HepG2 (cell line): ENCODE data around the gene ZNF184. TPM values are rescaled to one million over a fixed set of nuclear protein-coding genes. Genes with fewer than 3 reads are reported as not detected.
A peak's percentile ranks its signal among the peaks of the same experiment; 100 is the strongest.

Experiments
- CENPX ChIP-seq: sonication (generic); formaldehyde crosslinking; IDR thresholded peaks from 2 replicates; pipeline ENCODE4 v1.9.0; 2021; ENCODE audit warnings: mild to moderate bottlenecking, missing genetic modification reagents, moderate library complexity
- DPF2 ChIP-seq: sonication (generic); formaldehyde crosslinking; IDR thresholded peaks from 2 replicates; pipeline ENCODE4 v1.4.0; 2020; ENCODE audit warnings: mild to moderate bottlenecking, low read depth, missing genetic modification reagents, borderline replicate concordance
- FOXK2 ChIP-seq: fragments of 450-650 bp; IDR thresholded peaks from 2 replicates; pipeline ENCODE4 v1.6.1; 2016
- HNRNPUL1 ChIP-seq: fragments of 200-400 bp; formaldehyde crosslinking; IDR thresholded peaks from 2 replicates; pipeline ENCODE4 v1.6.1; 2017; ENCODE audit warnings: low read depth, mild to moderate bottlenecking, low read length, moderate library complexity
- KLF16 ChIP-seq, 2 experiments: sonication (generic) in 1 of 2; formaldehyde crosslinking in 1 of 2; IDR thresholded peaks; 2 replicates each; pipeline versions ENCODE4 v1.6.1 to v1.8.0; 2016 to 2023; ENCODE audit warnings: missing genetic modification reagents in 2 of 2, missing compliant biosample characterization in 1 of 2
- NBN ChIP-seq: fragments of 450-650 bp; conservative IDR thresholded peaks from 2 replicates; pipeline ENCODE4 v1.6.1; 2017
- NFIC ChIP-seq: IDR thresholded peaks from 2 replicates; pipeline ENCODE4 v1.6.1; 2012; ENCODE audit warnings: mild to moderate bottlenecking, low read length, inconsistent platforms
- PHF5A ChIP-seq: IDR thresholded peaks from one replicate; pipeline ENCODE4 v1.6.1; 2018; ENCODE audit warnings: low read depth, missing genetic modification reagents; ENCODE audit not compliant: unreplicated experiment
- PITX1 ChIP-seq: sonication (generic); formaldehyde crosslinking; IDR thresholded peaks from 2 replicates; pipeline ENCODE4 v1.5.1; 2020; ENCODE audit warnings: mild to moderate bottlenecking, missing genetic modification reagents
- REL ChIP-seq: sonication (generic); formaldehyde crosslinking; conservative IDR thresholded peaks from 2 replicates; pipeline ENCODE4 v1.8.0; 2022; ENCODE audit warnings: mild to moderate bottlenecking, missing genetic modification reagents, moderate library complexity
- SAFB2 ChIP-seq: sonication (generic); formaldehyde crosslinking; IDR thresholded peaks from 2 replicates; pipeline ENCODE4 v1.5.1; 2020; ENCODE audit warnings: missing genetic modification reagents, low read depth, mild to moderate bottlenecking, borderline replicate concordance
- SMARCE1 ChIP-seq: fragments of 450-650 bp; IDR thresholded peaks from 2 replicates; pipeline ENCODE4 v1.6.1; 2017; ENCODE audit warnings: borderline replicate concordance
- SNAPC2 ChIP-seq: sonication (generic); formaldehyde crosslinking; IDR thresholded peaks from 2 replicates; pipeline ENCODE4 v1.8.1; 2022; ENCODE audit warnings: mild to moderate bottlenecking, missing genetic modification reagents
- SRSF1 ChIP-seq: fragments of 200-400 bp; formaldehyde crosslinking; optimal IDR thresholded peaks from 2 replicates; pipeline ENCODE3; 2017; ENCODE audit warnings: mild to moderate bottlenecking, low read depth, low read length, moderate library complexity
- WIZ ChIP-seq: sonication (generic); formaldehyde crosslinking; IDR thresholded peaks from 2 replicates; pipeline ENCODE4 v1.5.1; 2020; ENCODE audit warnings: mild to moderate bottlenecking, missing genetic modification reagents
- ZIK1 ChIP-seq: sonication (generic); formaldehyde crosslinking; IDR thresholded peaks from 2 replicates; pipeline ENCODE4 v1.5.0; 2020; ENCODE audit warnings: mild to moderate bottlenecking, low read depth, missing genetic modification reagents, borderline replicate concordance
- ZMYM3 ChIP-seq: sonication (generic); formaldehyde crosslinking; IDR thresholded peaks from 2 replicates; pipeline ENCODE4 v1.5.1; 2020; ENCODE audit warnings: mild to moderate bottlenecking, missing genetic modification reagents
- ZNF3 ChIP-seq: IDR thresholded peaks from 2 replicates; pipeline ENCODE4 v1.7.0; 2017; ENCODE audit warnings: inconsistent platforms
- ZNF44 ChIP-seq: sonication (generic); formaldehyde crosslinking; IDR thresholded peaks from 2 replicates; pipeline ENCODE4 v1.5.1; 2020; ENCODE audit warnings: mild to moderate bottlenecking, missing genetic modification reagents
- ZNF562 ChIP-seq: sonication (generic); formaldehyde crosslinking; IDR thresholded peaks from 2 replicates; pipeline ENCODE4 v1.8.0; 2022; ENCODE audit warnings: missing genetic modification reagents, borderline replicate concordance
- ZNF772 ChIP-seq: sonication (generic); formaldehyde crosslinking; IDR thresholded peaks from 2 replicates; pipeline ENCODE4 v1.5.0; 2020; ENCODE audit warnings: mild to moderate bottlenecking, missing genetic modification reagents
- ZNF83 ChIP-seq: sonication (generic); formaldehyde crosslinking; IDR thresholded peaks from 2 replicates; pipeline ENCODE4 v1.4.0; 2020; ENCODE audit warnings: missing genetic modification reagents, mild to moderate bottlenecking, borderline replicate concordance
- ZNF891 ChIP-seq: sonication (generic); formaldehyde crosslinking; IDR thresholded peaks from 2 replicates; pipeline ENCODE4 v1.5.0; 2020; ENCODE audit warnings: mild to moderate bottlenecking, missing genetic modification reagents
- polyA plus RNA-seq, 8 experiments: library from polyadenylated mRNA; depleted of rRNA in 3 of 8; stranded (reverse) in 7 of 8; unstranded in 1 of 8; fragments of >200 nt; fragmentation: Illumina TruSeq in 4 of 8; extraction: Trizol in 4 of 8; gene quantifications; 2 replicates each; pipeline versions ENCODE4 v1.2.1 to v1.2.3, GENCODE V29; 2011 to 2016; ENCODE audit warnings: low read depth in 4 of 8, missing spikeins in 1 of 8, mixed read lengths in 1 of 8; ENCODE audit not compliant: insufficient read depth in 1 of 8
- total RNA-seq, 5 experiments: library from RNA; depleted of rRNA; stranded (reverse); fragments of >200 nt; fragmentation: Illumina TruSeq; extraction: Trizol; gene quantifications; 2 replicates each; pipeline ENCODE4 v1.2.3, GENCODE V29; 2016; ENCODE audit warnings: low read depth in 1 of 5
- TF ChIP-seq, protein P1 (sequence below): sonication (generic); formaldehyde crosslinking; IDR thresholded peaks from 2 replicates; pipeline ENCODE4 v1.4.0; 2020; ENCODE audit warnings: mild to moderate bottlenecking, missing genetic modification reagents
- TF ChIP-seq, protein P2 (sequence below): sonication (generic); formaldehyde crosslinking; IDR thresholded peaks from 2 replicates; pipeline ENCODE4 v1.8.0; 2022; ENCODE audit warnings: low read depth, missing genetic modification reagents
- TF ChIP-seq, protein P3 (sequence below): sonication (generic); formaldehyde crosslinking; conservative IDR thresholded peaks from 2 replicates; pipeline ENCODE4 v1.4.0; 2020; ENCODE audit warnings: missing genetic modification reagents

Gene ZNF184
- total and polyA plus RNA-seq, 2 of the 13 experiments (the other 11 are each of a cell fraction or from before 2014, with no cell fraction given), result 2.1 to 10.1 TPM

DNA sequence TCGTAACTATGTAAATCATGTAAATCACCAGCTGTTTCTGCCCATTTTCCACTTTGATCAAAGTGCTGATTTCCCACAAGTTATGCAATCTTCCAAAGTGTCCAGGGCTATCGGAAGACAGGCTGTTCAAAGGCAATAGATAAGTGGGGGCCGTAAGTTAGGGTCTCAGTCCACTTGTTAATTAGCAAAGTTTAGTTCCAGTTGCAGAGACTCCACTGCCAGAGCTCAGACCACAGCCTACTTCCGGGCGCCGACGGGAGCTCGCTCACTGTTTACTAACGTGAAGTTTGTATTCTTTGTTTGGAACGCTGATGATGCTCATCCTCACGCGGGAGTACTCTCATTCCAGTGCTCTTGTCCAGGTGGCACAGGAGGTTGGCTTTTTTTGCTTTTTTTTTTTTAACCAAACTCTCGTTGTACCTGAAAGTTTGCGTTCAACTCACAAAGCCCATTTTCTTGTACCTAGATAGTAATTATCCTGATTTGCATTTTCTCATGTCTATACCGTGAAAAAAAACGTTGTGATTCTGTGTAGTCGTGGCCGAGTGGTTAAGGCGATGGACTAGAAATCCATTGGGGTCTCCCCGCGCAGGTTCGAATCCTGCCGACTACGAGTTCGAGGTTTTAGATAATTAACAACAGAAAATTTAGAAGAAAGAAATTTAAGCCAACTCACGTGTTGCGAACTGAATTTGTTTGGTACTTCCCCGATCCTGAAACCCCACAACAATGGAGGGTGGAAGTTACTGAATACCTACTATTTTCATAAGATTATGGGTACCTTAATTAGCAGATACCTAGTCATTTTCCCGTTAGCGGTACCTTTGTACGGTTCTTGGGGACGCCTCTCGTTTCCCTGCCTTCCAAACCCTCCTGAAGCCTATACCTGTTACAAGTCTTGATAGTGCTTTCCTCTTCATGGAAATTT, 29.9 kb upstream of the ZNF184 start (continued):
- peak; percentile 40; the same call in 1 of the 2 replicates for TF ChIP-seq NFIC
- TF ChIP-seq ZNF562, result no peak
- TF ChIP-seq ZNF44, result no peak
- TF ChIP-seq CENPX (CRISPR knock-in tag), result no peak
- TF ChIP-seq DPF2 (CRISPR knock-in tag), result no peak
- TF ChIP-seq, protein P1, sequence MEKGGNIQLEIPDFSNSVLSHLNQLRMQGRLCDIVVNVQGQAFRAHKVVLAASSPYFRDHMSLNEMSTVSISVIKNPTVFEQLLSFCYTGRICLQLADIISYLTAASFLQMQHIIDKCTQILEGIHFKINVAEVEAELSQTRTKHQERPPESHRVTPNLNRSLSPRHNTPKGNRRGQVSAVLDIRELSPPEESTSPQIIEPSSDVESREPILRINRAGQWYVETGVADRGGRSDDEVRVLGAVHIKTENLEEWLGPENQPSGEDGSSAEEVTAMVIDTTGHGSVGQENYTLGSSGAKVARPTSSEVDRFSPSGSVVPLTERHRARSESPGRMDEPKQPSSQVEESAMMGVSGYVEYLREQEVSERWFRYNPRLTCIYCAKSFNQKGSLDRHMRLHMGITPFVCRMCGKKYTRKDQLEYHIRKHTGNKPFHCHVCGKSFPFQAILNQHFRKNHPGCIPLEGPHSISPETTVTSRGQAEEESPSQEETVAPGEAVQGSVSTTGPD (CRISPR knock-in tag), result no peak
- no peak for TF ChIP-seq ZNF83 (CRISPR knock-in tag)
- TF ChIP-seq ZMYM3 (CRISPR knock-in tag), result peak; percentile 82
- no peak for TF ChIP-seq WIZ (CRISPR knock-in tag)
- no peak for TF ChIP-seq PITX1 (CRISPR knock-in tag)
- TF ChIP-seq HNRNPUL1, result no peak
- no peak for TF ChIP-seq SMARCE1
- no peak for TF ChIP-seq SAFB2 (CRISPR knock-in tag)
- peak in 1 of 2 experiments; percentile 70; a peak in 1 of 4 replicates for TF ChIP-seq KLF16 (CRISPR knock-in tag; IDR thresholded peaks at IDR 0.05)
- no peak for TF ChIP-seq ZNF772 (CRISPR knock-in tag)
- TF ChIP-seq, protein P2, sequence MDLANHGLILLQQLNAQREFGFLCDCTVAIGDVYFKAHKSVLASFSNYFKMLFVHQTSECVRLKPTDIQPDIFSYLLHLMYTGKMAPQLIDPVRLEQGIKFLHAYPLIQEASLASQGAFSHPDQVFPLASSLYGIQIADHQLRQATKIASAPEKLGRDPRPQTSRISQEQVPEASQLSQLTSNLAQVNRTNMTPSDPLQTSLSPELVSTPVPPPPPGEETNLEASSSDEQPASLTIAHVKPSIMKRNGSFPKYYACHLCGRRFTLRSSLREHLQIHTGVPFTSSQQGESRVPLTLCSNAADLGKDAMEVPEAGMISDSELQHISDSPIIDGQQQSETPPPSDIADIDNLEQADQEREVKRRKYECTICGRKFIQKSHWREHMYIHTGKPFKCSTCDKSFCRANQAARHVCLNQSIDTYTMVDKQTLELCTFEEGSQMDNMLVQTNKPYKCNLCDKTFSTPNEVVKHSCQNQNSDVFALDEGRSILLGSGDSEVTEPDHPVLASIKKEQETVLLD, result peak; percentile 51
- no peak for TF ChIP-seq ZNF891 (CRISPR knock-in tag)
- TF ChIP-seq REL (CRISPR knock-in tag), result no peak
- no peak for TF ChIP-seq ZNF3 (CRISPR knock-in tag)
- no peak for TF ChIP-seq ZIK1 (CRISPR knock-in tag)
- TF ChIP-seq NBN, result no peak
- TF ChIP-seq SNAPC2 (CRISPR knock-in tag), result no peak
- no peak for TF ChIP-seq SRSF1
- no peak for TF ChIP-seq PHF5A (CRISPR knock-in tag)
- TF ChIP-seq, protein P3, sequence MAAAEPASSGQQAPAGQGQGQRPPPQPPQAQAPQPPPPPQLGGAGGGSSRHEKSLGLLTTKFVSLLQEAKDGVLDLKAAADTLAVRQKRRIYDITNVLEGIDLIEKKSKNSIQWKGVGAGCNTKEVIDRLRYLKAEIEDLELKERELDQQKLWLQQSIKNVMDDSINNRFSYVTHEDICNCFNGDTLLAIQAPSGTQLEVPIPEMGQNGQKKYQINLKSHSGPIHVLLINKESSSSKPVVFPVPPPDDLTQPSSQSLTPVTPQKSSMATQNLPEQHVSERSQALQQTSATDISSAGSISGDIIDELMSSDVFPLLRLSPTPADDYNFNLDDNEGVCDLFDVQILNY, result no peak
- TF ChIP-seq FOXK2, result no peak
